Keratinocyte (primary cell): Measurements from ENCODE around the gene FCHSD1. TPM values are rescaled to one million over a fixed set of nuclear protein-coding genes. Genes with fewer than 3 reads are reported as not detected.

Source experiments
- DNase-seq: peaks from one replicate; pipeline ENCODE4 v3.0.0-alpha.2; 2011; ENCODE audit warnings: low read depth, missing footprints, low spot score
- FAIRE-seq: peaks from 2 replicates; lab custom pipeline; 2011; peaks lifted over from hg19 to GRCh38; lab: Jason Lieb, UNC
- H2AFZ ChIP-seq: 2 replicates; pipeline ENCODE4 v1.6.0; 2012; ENCODE audit warnings: low read length, control low read depth, inconsistent platforms; ENCODE audit not compliant: control insufficient read depth
- H3K27ac ChIP-seq: 2 replicates; pipeline ENCODE4 v1.5.1; 2011; ENCODE audit warnings: low read length; ENCODE audit not compliant: control insufficient read depth, insufficient read depth
- H3K27me3 ChIP-seq: 3 replicates; pipeline ENCODE4 v1.6.0; 2011; ENCODE audit warnings: low read length; ENCODE audit not compliant: control insufficient read depth, insufficient read depth; ENCODE audit errors: extremely low read depth
- H3K36me3 ChIP-seq, 2 experiments: 2 replicates in 1 of 2; 3 replicates in 1 of 2; pipeline ENCODE4 v1.5.1; 2011; ENCODE audit warnings: low read length in 2 of 2, mild to moderate bottlenecking in 1 of 2; ENCODE audit not compliant: control insufficient read depth in 2 of 2, insufficient read depth in 2 of 2; ENCODE audit errors: extremely low read depth in 1 of 2
- H3K4me1 ChIP-seq: 3 replicates; pipeline ENCODE4 v1.5.1; 2011; ENCODE audit warnings: low read length; ENCODE audit not compliant: control insufficient read depth, insufficient read depth; ENCODE audit errors: extremely low read depth
- H3K4me2 ChIP-seq: 3 replicates; pipeline ENCODE4 v1.6.0; 2011; ENCODE audit warnings: low read depth, low read length; ENCODE audit not compliant: control insufficient read depth, insufficient read depth; ENCODE audit errors: extremely low read depth
- H3K4me3 ChIP-seq, 3 experiments: fragments of 200-600 bp in 1 of 3; sonication (generic) in 1 of 3; 2 replicates in 2 of 3; 3 replicates in 1 of 3; pipeline ENCODE4 v1.5.1; 2011 to 2016; ENCODE audit warnings: low read length in 3 of 3, mild to moderate bottlenecking in 3 of 3, control low read depth in 2 of 3, inconsistent platforms in 1 of 3, low read depth in 1 of 3, mixed read lengths in 1 of 3, mixed run types in 1 of 3, moderate library complexity in 1 of 3; ENCODE audit not compliant: control insufficient read depth in 2 of 3, insufficient read depth in 2 of 3; ENCODE audit errors: extremely low read depth in 1 of 3
- H3K79me2 ChIP-seq: 2 replicates; pipeline ENCODE4 v1.6.0; 2012; ENCODE audit warnings: low read length; ENCODE audit not compliant: control insufficient read depth, insufficient read depth
- H3K9ac ChIP-seq: 3 replicates; pipeline ENCODE4 v1.6.0; 2011; ENCODE audit warnings: low read length; ENCODE audit not compliant: control insufficient read depth, insufficient read depth; ENCODE audit errors: extremely low read depth
- H3K9me1 ChIP-seq: 3 replicates; pipeline ENCODE4 v1.6.0; 2011; ENCODE audit warnings: low read length; ENCODE audit not compliant: control insufficient read depth, insufficient read depth; ENCODE audit errors: extremely low read depth
- H3K9me3 ChIP-seq: 2 replicates; pipeline ENCODE4 v1.5.1; 2012; ENCODE audit warnings: low read depth, low read length; ENCODE audit not compliant: control insufficient read depth
- H4K20me1 ChIP-seq: 3 replicates; pipeline ENCODE4 v1.6.0; 2011; ENCODE audit warnings: low read length; ENCODE audit not compliant: control insufficient read depth, insufficient read depth; ENCODE audit errors: extremely low read depth
- CTCF ChIP-seq, 3 experiments: IDR thresholded peaks in 1 of 3; conservative IDR thresholded peaks in 1 of 3; optimal IDR thresholded peaks in 1 of 3; 2 replicates in 2 of 3; 3 replicates in 1 of 3; pipeline versions ENCODE3 to v1.5.1; 2011; ENCODE audit warnings: low read length in 3 of 3, mild to moderate bottlenecking in 3 of 3, moderate library complexity in 2 of 3, control low read depth in 1 of 3, inconsistent platforms in 1 of 3; ENCODE audit not compliant: insufficient read depth in 2 of 3; ENCODE audit errors: extremely low read depth in 1 of 3
- EZH2 ChIP-seq: IDR thresholded peaks from one replicate; pipeline ENCODE4 v1.6.1; 2012; ENCODE audit warnings: inconsistent platforms, mild to moderate bottlenecking, low read length, moderate library complexity
- dilution Hi-C: fragments of 300-500 bp; cut with MboI; formaldehyde crosslinking; loops from one replicate; pipeline ENCODE4 v1.7.0; 2020; ENCODE audit warnings: low sequenced_read_pairs; ENCODE audit not compliant: extremely low pct_ligation_motif_present
- polyA plus RNA-seq, 5 experiments: library from polyadenylated mRNA; depleted of rRNA in 3 of 5; stranded (reverse) in 3 of 5; stranded (forward) in 1 of 5; unstranded in 1 of 5; fragments of >200 nt; gene quantifications; 1 replicate in 1 of 5; 2 replicates in 3 of 5; 3 replicates in 1 of 5; pipeline versions ENCODE4 v1.2.1 to v1.2.3, GENCODE V29; 2011 to 2012; ENCODE audit warnings: missing spikeins in 2 of 5, low read depth in 1 of 5, low replicate concordance in 1 of 5

FCHSD1 gene
- polyA plus RNA-seq, 1 donor (not counting 4 experiments of a cell fraction or from before 2014, with no cell fraction given) = 13.5 TPM

DNA sequence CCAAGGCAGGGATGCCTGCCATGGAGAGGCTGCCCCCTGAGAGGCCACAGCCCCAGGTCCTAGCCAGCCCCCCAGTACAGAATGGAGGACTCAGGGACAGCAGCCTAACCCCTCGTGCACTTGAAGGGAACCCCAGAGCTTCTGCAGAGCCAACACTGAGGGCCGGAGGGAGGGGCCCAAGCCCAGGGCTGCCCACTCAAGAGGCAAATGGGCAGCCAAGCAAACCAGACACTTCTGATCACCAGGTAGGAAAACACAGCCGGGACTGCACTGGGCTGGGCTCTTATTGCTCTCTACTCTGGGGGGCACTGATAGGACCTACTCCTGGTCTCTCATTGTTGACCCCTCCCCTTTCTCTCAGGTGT is 11.2 kb downstream of the FCHSD1 start:
- Histone ChIP-seq H3K79me2 (peaks cover 16% of the 10 kb centered on the region), H3K9me3 (no peaks in the 10 kb centered on the region), H3K4me1 (peaks cover 24% of the 10 kb centered on the region), H2AFZ (no peak overlapping the region), H3K4me2 (no peak overlapping the region), H3K9me1 (peaks cover 2% of the 10 kb centered on the region), H3K27me3 (no peaks in the 10 kb centered on the region), H4K20me1 (peaks cover 3% of the 10 kb centered on the region), H3K36me3 (peaks cover 5 to 7% of the 10 kb centered on the region in 2 experiments), H3K9ac (no peak overlapping the region), H3K27ac (no peak overlapping the region), H3K4me3 (no peak overlapping the region)
- no peak for DNase-seq
- dilution Hi-C loops = no loop called here
- FAIRE-seq = no peak
- TF ChIP-seq CTCF (optimal IDR thresholded peaks at IDR 0.05 in 1 of 3, IDR thresholded peaks at IDR 0.05 in 1 of 3, conservative IDR thresholded peaks at IDR 0.05 in 1 of 3; ENCODE audit: extremely low read depth in 1 of 3, insufficient read depth in 2 of 3, low read length in 3 of 3) = no peak
- no peak for TF ChIP-seq EZH2

DNA sequence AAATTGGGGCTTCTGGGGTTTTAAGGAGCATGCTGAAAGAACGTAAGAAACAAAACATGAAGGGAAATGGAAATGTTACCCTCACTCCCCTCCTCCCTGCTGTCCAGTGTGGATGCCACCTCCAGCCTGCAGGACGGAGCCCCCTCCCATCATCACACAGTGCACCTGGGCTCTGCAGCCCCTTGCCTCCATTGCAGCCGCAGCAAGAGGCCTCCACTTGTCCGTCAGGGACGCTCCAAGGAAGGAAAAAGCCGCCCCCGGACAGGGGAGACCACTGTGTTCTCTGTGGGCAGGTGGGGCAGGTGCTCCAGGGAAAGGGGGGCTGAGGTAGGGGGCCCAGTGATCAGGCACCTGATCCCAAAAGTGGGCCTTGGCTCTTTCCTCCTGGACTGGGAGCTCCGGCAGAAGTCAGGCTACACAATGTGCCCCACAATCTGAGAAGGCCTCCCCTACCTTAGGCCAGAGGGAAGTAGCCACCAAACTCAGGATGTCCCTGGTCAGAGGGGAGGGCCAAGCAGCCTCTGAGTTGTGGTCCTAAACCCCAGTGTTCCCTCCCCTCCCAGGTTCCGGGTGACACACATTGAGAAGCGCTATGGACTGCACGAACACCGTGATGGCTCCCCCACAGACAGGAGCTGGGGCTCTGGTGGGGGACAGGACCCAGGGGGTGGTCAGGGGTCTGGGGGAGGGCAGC is 11.7 kb downstream of the FCHSD1 start:
- Histone ChIP-seq H3K79me2 (peaks cover 21% of the 10 kb centered on the region), H3K4me1 (peaks cover 26% of the 10 kb centered on the region), H3K4me3 (no peak overlapping the region), H2AFZ (no peak overlapping the region), H3K9ac (no peak overlapping the region), H3K9me1 (peaks cover 2% of the 10 kb centered on the region), H3K9me3 (no peaks in the 10 kb centered on the region), H4K20me1 (peaks cover 3% of the 10 kb centered on the region), H3K36me3 (peaks cover 6 to 10% of the 10 kb centered on the region in 2 experiments), H3K27ac (no peak overlapping the region), H3K4me2 (no peak overlapping the region), H3K27me3 (no peaks in the 10 kb centered on the region)
- TF ChIP-seq CTCF (optimal IDR thresholded peaks at IDR 0.05 in 1 of 3, IDR thresholded peaks at IDR 0.05 in 1 of 3, conservative IDR thresholded peaks at IDR 0.05 in 1 of 3; ENCODE audit: extremely low read depth in 1 of 3, insufficient read depth in 2 of 3, low read length in 3 of 3) (no peak), EZH2 (no peak)
- no peak for FAIRE-seq
- dilution Hi-C loops = no loop called here
- DNase-seq = no peak
